Fibroblast of lung (primary cell): Measurements from ENCODE around the gene SLC26A2.

ENCODE experiments used
- CTCF ChIP-seq, 2 donors: IDR thresholded peaks in 1 of 2; conservative IDR thresholded peaks in 1 of 2; 1 replicate in 1 of 2; 2 replicates in 1 of 2; pipeline ENCODE4 v1.5.1; 2011 to 2012; ENCODE audit warnings: low read length in 2 of 2, control low read depth in 1 of 2, inconsistent platforms in 1 of 2, low read depth in 1 of 2, mild to moderate bottlenecking in 1 of 2
- EZH2 ChIP-seq: IDR thresholded peaks from 2 replicates; pipeline ENCODE4 v1.5.1; 2012; ENCODE audit warnings: low read length, control low read depth, mild to moderate bottlenecking; ENCODE audit errors: missing control alignments

- TF ChIP-seq CTCF (conservative IDR thresholded peaks at IDR 0.05 in 1 of 2, IDR thresholded peaks at IDR 0.05 in 1 of 2; ENCODE audit: low read depth in 1 of 2, low read length in 2 of 2) (no peak), EZH2 (no peak)
These were observed 25.1 kb upstream of the SLC26A2 start for GRCh38 chr5:149935431-149935901.
